ENCODE measurements around the gene UBE3B.

- no peak for TF ChIP-seq CTCF (IDR thresholded peaks at IDR 0.05)
- TF ChIP-seq POLR2A (IDR thresholded peaks at IDR 0.05): no peak
- TF ChIP-seq POLR2AphosphoS5 (IDR thresholded peaks at IDR 0.05; ENCODE audit: insufficient read depth in 1 of 2, low read depth in 1 of 2): no peak
These were observed 41.8 kb upstream of the UBE3B start for GRCh38 chr12:109435428-109436187.
